NCI-H1694 (cell line): ENCODE measurements around the gene MYL9.
"Not testable (repeated sequence)": the region's sequence is repeated elsewhere in the genome, so short reads cannot be mapped to it uniquely, and the experiment has no call there.

Experiments used
- DNase-seq: peaks from one replicate; lab custom pipeline; 2025; lab: John Stamatoyannopoulos, UW

The MYL9 gene

GRCh38 chr20:36541227-36541767, at the start of gene MYL9:
Gene MYL9, plus strand, starts transcription at chr20:36541519. Its CDS starts 3,366 bp downstream, at chr20:36544885.
- DNase-seq: no peak

GRCh38 chr20:36491901-36492617, 49.3 kb upstream of the MYL9 start:
- DNase-seq: no peak

- DNase-seq: no peak
Measured at GRCh38 chr20:36493051-36493800, 48.1 kb upstream of the MYL9 start.

GRCh38 chr20:36493801-36494114, 47.6 kb upstream of the MYL9 start:
- DNase-seq: no peak

GRCh38 chr20:36496707-36497669, 44.3 kb upstream of the MYL9 start:
- DNase-seq: no peak

GRCh38 chr20:36497856-36498255, 43.5 kb upstream of the MYL9 start:
- DNase-seq: no peak

- DNase-seq: no peak
Measured at GRCh38 chr20:36498386-36499179, 42.7 kb upstream of the MYL9 start.

GRCh38 chr20:36499211-36499610, 42.1 kb upstream of the MYL9 start:
- DNase-seq: no peak

- no peak for DNase-seq
Measured at GRCh38 chr20:36499723-36500501, 41.4 kb upstream of the MYL9 start.

GRCh38 chr20:36501367-36502006, 39.8 kb upstream of the MYL9 start:
- no peak for DNase-seq

- DNase-seq: no peak
Measured at GRCh38 chr20:36504295-36504694, 37.0 kb upstream of the MYL9 start.

- DNase-seq: peak; percentile 24
Measured at GRCh38 chr20:36506253-36506652, 35.1 kb upstream of the MYL9 start.

GRCh38 chr20:36507746-36508145, 33.6 kb upstream of the MYL9 start:
- DNase-seq: no peak

GRCh38 chr20:36519012-36519719, 22.2 kb upstream of the MYL9 start:
- DNase-seq: no peak

- DNase-seq: no peak
Measured at GRCh38 chr20:36519944-36520343, 21.4 kb upstream of the MYL9 start.

GRCh38 chr20:36521526-36521925, 19.8 kb upstream of the MYL9 start:
- no peak for DNase-seq

- not testable (repeated sequence) for DNase-seq
Measured at GRCh38 chr20:36522412-36522811, 18.9 kb upstream of the MYL9 start.

GRCh38 chr20:36523341-36523740, 18.0 kb upstream of the MYL9 start:
- no peak for DNase-seq

GRCh38 chr20:36525620-36526365, 15.5 kb upstream of the MYL9 start:
- DNase-seq: no peak
